AG04450 (cell line): ENCODE data around the gene ALDH9A1. TPM values are rescaled to one million over a fixed set of nuclear protein-coding genes. Genes with fewer than 3 reads are reported as not detected.
"Not testable (repeated sequence)": the region's sequence is repeated elsewhere in the genome, so short reads cannot be mapped to it uniquely, and the experiment has no call there.

Experiments
- CTCF ChIA-PET: fragments of 300-600, 350-600 bp; formaldehyde crosslinking; extraction: SDS; loops from one replicate; lab custom pipeline; 2022; ENCODE audit warnings: antibody characterized with exemption, inconsistent platforms; lab: Charles Lee
- POLR2A ChIA-PET: fragments of 350-600 bp; formaldehyde crosslinking; extraction: SDS; loops from one replicate; lab custom pipeline; 2021; ENCODE audit warnings: antibody characterized with exemption, inconsistent platforms; lab: Yijun Ruan, JAX
- DNase-seq: peaks from one replicate; pipeline ENCODE4 v3.0.0-alpha.2; 2011; ENCODE audit warnings: low read depth, low spot score
- H3K27ac ChIP-seq: one replicate; pipeline ENCODE4 v1.5.1; 2012; ENCODE audit warnings: low read depth, low read length, control low read depth
- H3K27me3 ChIP-seq: one replicate; pipeline ENCODE4 v1.6.0; 2012; ENCODE audit warnings: low read length; ENCODE audit not compliant: control insufficient read depth, insufficient read depth
- H3K4me3 ChIP-seq: 2 replicates; pipeline ENCODE4 v1.5.1; 2011; ENCODE audit warnings: mild to moderate bottlenecking, low read depth, low read length, control low read depth
- H3K9me3 ChIP-seq: 2 replicates; pipeline ENCODE4 v1.5.1; 2012; ENCODE audit warnings: low read length; ENCODE audit not compliant: control insufficient read depth, insufficient read depth
- polyA plus RNA-seq: library from polyadenylated mRNA; depleted of rRNA; stranded (reverse); fragments of >200 nt; gene quantifications from 2 replicates; pipeline ENCODE4 v1.2.3, GENCODE V29; 2011
- TF ChIP-seq, protein P1 (sequence below): IDR thresholded peaks from 2 replicates; pipeline ENCODE4 v1.5.1; 2011; ENCODE audit warnings: low read depth, low read length, control low read depth, inconsistent platforms

The ALDH9A1 gene
- polyA plus RNA-seq, 1 experiment: 149 TPM

DNA sequence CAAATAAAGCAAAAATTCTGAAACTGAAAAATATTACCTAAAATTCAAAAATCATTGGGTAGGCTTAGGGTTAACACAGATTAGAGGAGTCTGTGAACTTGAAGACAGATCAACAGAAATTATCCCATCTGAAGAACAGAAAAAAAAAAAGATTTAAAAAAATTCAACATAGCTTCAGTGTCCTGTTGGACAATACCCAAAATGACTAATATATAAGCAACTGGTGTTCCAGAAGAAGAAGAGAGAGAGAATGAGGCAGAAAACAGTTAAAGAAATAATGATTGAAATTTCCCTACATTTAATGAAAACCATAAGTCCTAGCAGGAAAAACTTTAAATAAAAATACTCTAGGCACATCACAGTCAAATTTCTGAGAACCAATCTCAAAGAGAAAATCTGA is 38.8 kb upstream of the ALDH9A1 start:
- POLR2A ChIA-PET: no interaction called here
- TF ChIP-seq, protein P1, sequence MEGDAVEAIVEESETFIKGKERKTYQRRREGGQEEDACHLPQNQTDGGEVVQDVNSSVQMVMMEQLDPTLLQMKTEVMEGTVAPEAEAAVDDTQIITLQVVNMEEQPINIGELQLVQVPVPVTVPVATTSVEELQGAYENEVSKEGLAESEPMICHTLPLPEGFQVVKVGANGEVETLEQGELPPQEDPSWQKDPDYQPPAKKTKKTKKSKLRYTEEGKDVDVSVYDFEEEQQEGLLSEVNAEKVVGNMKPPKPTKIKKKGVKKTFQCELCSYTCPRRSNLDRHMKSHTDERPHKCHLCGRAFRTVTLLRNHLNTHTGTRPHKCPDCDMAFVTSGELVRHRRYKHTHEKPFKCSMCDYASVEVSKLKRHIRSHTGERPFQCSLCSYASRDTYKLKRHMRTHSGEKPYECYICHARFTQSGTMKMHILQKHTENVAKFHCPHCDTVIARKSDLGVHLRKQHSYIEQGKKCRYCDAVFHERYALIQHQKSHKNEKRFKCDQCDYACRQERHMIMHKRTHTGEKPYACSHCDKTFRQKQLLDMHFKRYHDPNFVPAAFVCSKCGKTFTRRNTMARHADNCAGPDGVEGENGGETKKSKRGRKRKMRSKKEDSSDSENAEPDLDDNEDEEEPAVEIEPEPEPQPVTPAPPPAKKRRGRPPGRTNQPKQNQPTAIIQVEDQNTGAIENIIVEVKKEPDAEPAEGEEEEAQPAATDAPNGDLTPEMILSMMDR: no peak
- CTCF ChIA-PET: interaction anchor here (1.5 to 3.7 kb wide), 3 partner anchors 177 to 742 kb away, joined by 4 to 20 read pairs (median 7); no protein-coding TSS in a partner anchor

DNA sequence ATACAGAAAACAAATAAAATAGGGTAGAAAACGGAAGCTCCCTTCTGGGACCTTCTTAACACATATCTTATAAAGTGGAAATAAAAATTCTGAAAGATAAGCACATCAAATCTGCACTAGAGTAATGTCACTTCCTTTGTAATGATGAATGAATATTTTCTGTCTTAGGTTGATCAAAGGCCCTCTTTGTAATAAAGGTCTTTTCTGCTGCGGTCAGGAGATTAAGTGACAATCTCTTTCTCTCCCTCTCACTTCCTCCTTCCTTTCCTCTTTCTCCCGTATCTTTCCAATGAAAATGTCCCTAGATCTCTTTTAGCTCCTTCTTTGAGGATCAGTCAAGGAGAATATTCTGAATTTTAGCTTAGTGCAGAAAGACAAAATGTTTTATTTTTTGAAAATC is 36.5 kb upstream of the ALDH9A1 start:
- DNase-seq: no peak
- Histone ChIP-seq H3K9me3 (peaks cover 3% of the 10 kb centered on the region; the same call in 1 of the 2 replicates), H3K4me3 (no peak overlapping the region), H3K27me3 (no peaks in the 10 kb centered on the region), H3K27ac (no peak overlapping the region)
- TF ChIP-seq, protein P1: no peak
- CTCF ChIA-PET: interaction anchor here (0.6 to 1.9 kb wide), 5 partner anchors 10 to 197 kb away, joined by 3 to 10 read pairs (median 4); no protein-coding TSS in a partner anchor
- POLR2A ChIA-PET: no interaction called here

More for the DNA sequence above, 38.8 kb upstream of the ALDH9A1 start:
- Histone ChIP-seq H3K4me3 (no peak overlapping the region), H3K9me3 (peaks cover 3% of the 10 kb centered on the region; the same call in 1 of the 2 replicates), H3K27me3 (no peaks in the 10 kb centered on the region), H3K27ac (no peak overlapping the region)
- no peak for DNase-seq

DNA sequence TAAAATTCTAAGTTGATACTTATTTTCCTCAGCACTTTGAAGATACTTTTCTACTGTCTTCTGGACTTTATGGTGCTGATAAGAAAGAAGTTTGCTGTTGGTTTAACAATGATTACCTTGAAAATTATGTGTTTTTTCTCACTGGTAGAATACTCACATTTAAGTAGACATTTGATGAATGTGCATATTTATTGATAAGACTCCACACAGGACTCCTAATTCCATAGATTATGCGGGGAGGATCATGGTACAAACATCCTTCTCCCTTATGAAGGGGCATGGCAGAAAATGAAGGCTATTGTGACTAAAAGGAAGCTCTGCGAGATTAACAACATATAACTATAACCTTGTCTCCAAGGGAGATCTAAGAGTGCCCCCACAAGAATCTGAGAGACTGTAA is 28.5 kb upstream of the ALDH9A1 start:
- Histone ChIP-seq H3K27me3 (no peaks in the 10 kb centered on the region), H3K27ac (no peak overlapping the region), H3K9me3 (no peaks in the 10 kb centered on the region), H3K4me3 (no peak overlapping the region)
- ChIA-PET POLR2A (no interaction called here), CTCF (interaction anchor here (0.8 to 1.0 kb wide), 2 partner anchors 188 to 201 kb away, joined by 3 read pairs; no protein-coding TSS in a partner anchor)
- TF ChIP-seq, protein P1: no peak
- no peak for DNase-seq

DNA sequence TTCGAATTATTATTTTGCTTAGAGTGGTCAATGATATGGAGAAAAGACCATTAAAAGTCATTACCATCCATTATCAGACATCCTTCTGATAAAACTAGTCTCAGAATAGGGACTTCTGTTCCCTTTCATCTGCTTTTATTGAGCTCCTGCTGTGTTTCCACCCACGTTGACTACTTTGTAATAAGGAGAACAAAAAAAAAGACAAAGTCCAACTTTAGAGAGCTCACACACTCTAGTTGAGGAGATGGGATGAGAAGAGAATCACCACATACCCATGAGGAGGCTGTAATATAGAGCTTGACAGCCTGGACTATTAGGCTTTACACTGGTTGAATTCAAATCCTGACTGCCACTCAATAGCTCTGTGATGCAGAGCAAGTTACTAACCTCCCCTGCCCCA is 27.8 kb upstream of the ALDH9A1 start:
- ChIA-PET CTCF (interaction anchor here (0.8 to 3.6 kb wide), 3 partner anchors 188 to 202 kb away, joined by 3 to 15 read pairs (median 3); no protein-coding TSS in a partner anchor), POLR2A (no interaction called here)
- TF ChIP-seq, protein P1: no peak

DNA sequence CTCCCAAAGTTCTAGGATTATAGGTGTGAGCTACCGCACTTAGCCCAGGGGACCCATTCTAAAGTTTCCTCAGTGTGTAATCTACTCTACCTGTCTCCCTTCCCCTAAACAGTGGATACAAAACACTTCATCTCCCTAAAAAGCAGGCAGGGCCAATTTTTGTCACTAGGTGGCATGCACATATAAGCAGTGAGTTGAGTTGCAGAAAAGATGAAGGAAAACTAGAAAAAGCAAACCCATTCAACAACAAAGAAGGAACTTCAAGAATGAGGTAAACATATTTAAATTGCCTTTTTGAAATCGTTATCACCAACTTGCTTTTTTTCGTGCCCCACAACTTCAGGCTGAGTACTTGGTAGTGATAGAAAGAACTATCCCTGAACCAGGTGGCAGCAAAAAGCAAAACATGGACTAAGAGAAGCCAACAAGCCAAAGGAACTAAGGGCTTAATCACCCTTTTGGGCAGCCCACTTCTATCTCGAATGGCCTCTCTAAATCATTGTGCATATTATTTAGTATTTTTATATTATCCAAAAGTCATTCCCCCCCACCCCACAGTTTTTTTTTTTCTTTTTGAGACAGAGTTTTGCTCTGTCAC is 19.7 kb upstream of the ALDH9A1 start:
- Histone ChIP-seq H3K9me3 (no peaks in the 10 kb centered on the region), H3K4me3 (no peak overlapping the region), H3K27me3 (no peaks in the 10 kb centered on the region), H3K27ac (no peak overlapping the region)
- TF ChIP-seq, protein P1: peak; percentile 95
- ChIA-PET CTCF (interaction anchor here (0.7 to 2.8 kb wide), 11 partner anchors 10 to 761 kb away, joined by 3 to 37 read pairs (median 4); no protein-coding TSS in a partner anchor), POLR2A (no interaction called here)
- DNase-seq: peak; percentile 33

More for the DNA sequence above, 27.8 kb upstream of the ALDH9A1 start:
- no peak for DNase-seq
- H3K9me3 ChIP-seq: no peaks in the 10 kb centered on the region
- H3K4me3 ChIP-seq: no peak overlapping the region
- no peak overlapping the region for H3K27ac ChIP-seq
- H3K27me3 ChIP-seq: no peaks in the 10 kb centered on the region

DNA sequence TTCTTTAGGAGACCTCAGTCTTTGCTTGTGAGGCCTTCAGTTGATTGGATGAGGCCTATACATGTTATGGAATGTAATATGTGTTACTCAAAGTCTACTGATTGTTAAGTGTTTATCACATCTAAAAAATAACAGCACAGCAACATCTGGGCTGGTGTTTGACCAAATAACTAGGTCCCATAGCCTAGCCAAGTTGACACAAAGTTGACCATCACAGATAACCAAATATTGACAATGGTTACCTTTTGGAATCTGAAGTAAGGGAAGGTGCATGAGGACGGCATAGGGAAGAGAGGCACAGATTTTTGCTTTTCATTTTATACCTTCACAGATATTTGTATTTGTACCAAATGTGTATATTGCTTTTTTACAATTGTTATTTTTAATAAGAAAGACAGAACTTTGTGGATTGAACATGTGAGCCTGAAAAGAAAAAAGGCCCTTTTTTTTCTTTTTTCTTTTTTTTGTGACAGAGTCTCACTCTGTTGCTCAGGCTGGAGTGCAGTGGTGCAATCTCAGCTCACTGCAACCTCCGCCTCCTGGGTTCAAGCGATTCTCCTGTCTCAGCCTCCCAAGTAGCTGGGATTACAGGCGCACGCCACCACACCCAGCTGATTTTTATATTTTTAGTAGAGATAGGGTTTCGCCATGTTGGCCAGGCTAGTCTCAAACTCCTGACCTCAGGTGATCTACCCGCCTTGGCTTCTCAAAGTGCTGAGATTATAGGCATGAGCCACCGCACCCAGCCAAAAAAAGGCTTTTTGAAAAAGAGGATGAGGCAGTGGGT is 18.1 kb upstream of the ALDH9A1 start:
- POLR2A ChIA-PET, DNase-seq, H3K27me3 ChIP-seq, H3K4me3 ChIP-seq, H3K9me3 ChIP-seq, H3K27ac ChIP-seq: not testable (repeated sequence)
- CTCF ChIA-PET: interaction anchor here (1.0 to 2.8 kb wide), 3 partner anchors 198 to 216 kb away, joined by 3 to 37 read pairs (median 3); no protein-coding TSS in a partner anchor
